ENCODE data around the gene EXOC4.

- TF ChIP-seq POLR2A (IDR thresholded peaks at IDR 0.05) (no peak), CTCF (IDR thresholded peaks at IDR 0.05) (no peak)
Observed at GRCh38 chr7:133497061-133497460, 244.2 kb downstream of the EXOC4 start.
